HFF-Myc (cell line): ENCODE results near the gene SCYL2.
A peak's percentile ranks its signal among the peaks of the same experiment; 100 is the strongest.
"Not testable (repeated sequence)": the region's sequence is repeated elsewhere in the genome, so short reads cannot be mapped to it uniquely, and the experiment has no call there.

ENCODE experiments used
- DNase-seq: peaks from one replicate; pipeline ENCODE4 v3.0.0-alpha.2; 2011; ENCODE audit warnings: low read depth; ENCODE audit errors: extremely low read depth
- H3K4me3 ChIP-seq: replicated peaks from 2 replicates; pipeline ENCODE4 v1.5.1; 2011; ENCODE audit warnings: low read depth, mild to moderate bottlenecking, control low read depth, low read length
- CTCF ChIP-seq: IDR thresholded peaks from 2 replicates; pipeline ENCODE4 v1.5.1; 2012; ENCODE audit warnings: mild to moderate bottlenecking, low read depth, low read length, control low read depth; ENCODE audit errors: missing control alignments

SCYL2 gene

DNA sequence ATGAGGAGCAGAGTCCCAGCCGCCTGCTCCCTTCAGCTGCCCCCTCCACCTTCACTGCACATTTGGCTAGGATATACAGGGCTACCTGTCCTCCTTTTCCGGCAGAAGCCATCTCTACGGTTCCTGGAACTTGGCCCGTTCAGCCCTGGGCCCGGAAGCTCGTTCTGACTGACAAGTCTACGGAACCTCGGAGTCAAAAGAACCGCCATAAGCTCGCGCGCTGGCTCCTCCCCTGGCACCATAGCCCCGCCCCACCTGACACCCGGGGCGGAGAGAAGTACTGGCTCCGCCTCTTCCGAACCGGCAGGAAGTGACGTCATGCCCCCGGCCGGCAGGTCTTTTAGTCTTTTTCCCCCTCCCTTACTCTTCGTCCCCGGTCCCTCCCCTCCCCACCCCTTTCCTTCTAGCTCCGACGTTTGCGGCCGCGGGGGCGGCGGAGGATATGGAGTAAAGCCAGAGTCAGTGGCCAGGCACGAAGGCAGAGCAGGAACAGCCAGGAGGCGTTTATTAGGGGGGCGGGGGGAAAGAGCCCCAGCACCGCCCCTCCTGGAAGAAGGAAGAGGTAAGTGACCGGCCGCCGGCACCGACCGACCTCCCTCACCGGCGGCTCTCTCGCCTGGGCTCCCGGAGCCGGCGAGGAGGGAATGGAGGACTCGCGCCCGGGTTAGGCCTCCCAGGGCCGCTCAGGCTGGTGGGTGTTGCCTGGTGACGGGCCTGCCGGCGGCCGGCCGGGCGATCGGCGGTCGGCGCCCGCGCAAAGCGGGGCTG lies at the start of gene SCYL2, which contains the start of gene DEPDC4:
SCYL2 (plus strand) TSS at position 343 of the 768 bp plus-strand sequence. CDS start 15,794 bp downstream, outside the sequence.
DEPDC4 (minus strand) TSS at position 245 of the 768 bp plus-strand sequence; CDS start at position 242, 3 bp downstream.
- TF ChIP-seq CTCF = no peak
- peak; percentile 88 for DNase-seq

DNA sequence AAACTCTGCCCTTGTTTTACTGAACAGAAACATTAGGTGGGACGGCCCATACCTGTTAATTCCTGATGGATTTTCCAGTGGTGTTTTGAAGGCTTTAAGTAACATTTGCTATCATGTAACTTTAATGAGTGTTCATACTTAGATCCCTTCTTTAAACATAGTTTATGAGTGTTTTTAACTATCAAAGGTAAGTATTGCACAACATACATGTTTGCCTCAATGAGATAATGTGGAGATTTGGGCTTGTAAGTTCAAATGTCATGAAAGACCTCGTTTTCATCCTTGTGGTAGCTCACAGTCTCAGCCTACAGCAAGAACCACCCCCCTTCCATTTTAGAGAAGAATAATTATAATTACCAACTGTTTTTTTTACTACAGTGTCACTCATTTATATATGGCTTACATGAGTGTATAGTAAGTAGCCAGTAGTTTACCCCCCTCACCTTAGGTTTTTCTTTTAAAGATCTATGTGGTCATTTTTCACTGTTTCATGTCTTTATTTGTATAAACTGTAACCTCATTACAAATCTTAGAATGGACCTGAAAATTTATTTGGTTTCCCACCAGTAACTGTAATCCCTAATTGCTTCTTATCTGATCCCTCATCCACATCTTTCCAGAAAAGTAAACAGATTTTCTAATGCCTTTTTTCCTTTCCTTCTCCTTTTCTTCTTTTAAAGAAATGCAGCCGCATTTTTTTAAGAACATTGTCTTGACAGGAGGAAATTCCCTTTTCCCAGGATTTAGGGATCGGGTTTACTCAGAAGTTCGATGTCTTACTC lies 47.5 kb upstream of the SCYL2 start:
- TF ChIP-seq CTCF = no peak

More for the DNA sequence above, at the start of gene SCYL2, which contains the start of gene DEPDC4:
- peak within 1 kb of the TSS; percentile 85 for H3K4me3 ChIP-seq

GRCh38 chr12:100221523-100221922 lies 45.5 kb upstream of the SCYL2 start:
- no peak for DNase-seq
- H3K4me3 ChIP-seq = no peak overlapping the region

More for the DNA sequence above, 47.5 kb upstream of the SCYL2 start:
- no peak for DNase-seq
- H3K4me3 ChIP-seq = no peak overlapping the region

GRCh38 chr12:100222173-100222572 lies 44.8 kb upstream of the SCYL2 start:
- H3K4me3 ChIP-seq, DNase-seq: not testable (repeated sequence)

More at GRCh38 chr12:100221523-100221922, 45.5 kb upstream of the SCYL2 start:
- TF ChIP-seq CTCF = no peak

- no peak for TF ChIP-seq CTCF
- DNase-seq = no peak
These were observed 41.5 kb upstream of the SCYL2 start for GRCh38 chr12:100225491-100225890.

DNA sequence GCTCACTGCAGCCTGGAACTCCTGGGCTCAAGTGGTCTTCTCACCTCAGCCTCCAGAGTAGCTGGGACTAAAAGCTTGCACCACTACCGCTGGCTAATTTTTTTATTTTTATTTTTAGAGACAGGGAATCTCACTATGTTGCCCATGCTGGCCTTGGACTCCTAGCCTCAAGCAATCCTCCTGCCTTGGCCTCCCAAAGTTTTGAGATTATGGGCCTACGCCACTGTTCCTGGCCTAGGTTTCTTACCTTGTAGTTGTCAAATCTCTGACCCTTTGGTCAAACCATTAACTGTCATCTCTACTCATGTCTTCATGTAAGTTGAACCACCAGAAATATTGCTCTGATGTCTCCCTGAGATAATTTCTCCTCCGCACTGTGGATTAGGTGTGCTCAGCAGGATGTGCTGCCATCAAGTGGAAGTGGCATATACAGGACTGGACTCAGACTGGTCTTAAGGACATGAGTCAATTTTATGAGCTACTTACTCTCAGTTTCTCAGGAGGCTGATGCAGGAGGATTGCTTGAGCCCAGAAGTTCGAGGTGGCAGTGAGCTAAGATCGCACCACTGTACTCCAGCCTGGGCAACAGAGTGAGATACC lies 37.8 kb upstream of the SCYL2 start:
- TF ChIP-seq CTCF = peak; percentile 5
- DNase-seq = peak; percentile 2
- H3K4me3 ChIP-seq = no peak overlapping the region

More at GRCh38 chr12:100225491-100225890, 41.5 kb upstream of the SCYL2 start:
- no peak overlapping the region for H3K4me3 ChIP-seq

DNA sequence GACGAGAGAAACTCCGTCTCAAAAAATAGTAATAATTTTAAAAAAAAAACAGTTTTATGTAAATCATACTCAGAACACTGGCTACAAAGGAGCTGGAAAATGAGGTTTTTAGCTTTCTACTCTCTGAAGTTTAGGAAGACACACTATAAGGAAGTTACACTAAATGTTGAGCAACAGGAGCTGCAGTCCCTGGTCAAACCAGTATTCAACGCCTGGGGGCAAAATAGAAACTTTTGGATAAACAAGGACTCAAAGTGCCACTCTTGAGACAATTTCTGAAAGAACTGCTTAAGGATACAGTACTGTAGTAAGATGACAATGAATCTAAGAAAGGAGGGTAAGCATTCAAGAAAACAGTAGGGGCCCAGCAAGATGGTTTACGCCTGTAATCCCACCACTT lies 37.1 kb upstream of the SCYL2 start:
- H3K4me3 ChIP-seq = no peak overlapping the region
- no peak for DNase-seq
- TF ChIP-seq CTCF = no peak

GRCh38 chr12:100231873-100232272 lies 35.1 kb upstream of the SCYL2 start:
- not testable (repeated sequence) for H3K4me3 ChIP-seq, DNase-seq
